ENCODE measurements around the gene MSRB3. TPM values are rescaled to one million over a fixed set of nuclear protein-coding genes. Genes with fewer than 3 reads are reported as not detected.

The MSRB3 gene
- total RNA-seq, 4 donors from 2014 or later = 2.8 to 14.9 (median 9.3) TPM

DNA sequence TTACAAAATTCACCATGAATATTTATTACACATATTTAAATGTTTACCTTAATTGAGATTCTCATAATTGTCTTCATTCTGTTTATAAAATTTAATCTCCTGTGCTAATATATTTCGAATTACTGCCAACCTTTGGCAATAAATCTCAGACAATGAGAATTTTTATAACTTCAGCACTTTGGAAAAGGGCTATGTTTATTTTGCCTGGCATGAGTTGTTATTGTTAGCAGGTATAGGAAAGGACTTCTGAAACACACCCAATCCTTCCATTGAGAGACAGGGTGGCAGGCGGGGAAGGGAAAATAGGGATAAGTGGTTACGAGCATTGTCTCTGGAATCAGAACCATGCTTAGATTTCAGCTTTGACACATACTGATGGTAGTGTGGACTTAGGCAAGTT, 12.1 kb upstream of the MSRB3 start:
- H3K27me3 ChIP-seq = no peaks in the 10 kb centered on the region
- H3K4me1 ChIP-seq = no peaks in the 10 kb centered on the region
- no peak for DNase-seq
- TF ChIP-seq POLR2A (IDR thresholded peaks at IDR 0.05) = no peak
- TF ChIP-seq, protein P1, sequence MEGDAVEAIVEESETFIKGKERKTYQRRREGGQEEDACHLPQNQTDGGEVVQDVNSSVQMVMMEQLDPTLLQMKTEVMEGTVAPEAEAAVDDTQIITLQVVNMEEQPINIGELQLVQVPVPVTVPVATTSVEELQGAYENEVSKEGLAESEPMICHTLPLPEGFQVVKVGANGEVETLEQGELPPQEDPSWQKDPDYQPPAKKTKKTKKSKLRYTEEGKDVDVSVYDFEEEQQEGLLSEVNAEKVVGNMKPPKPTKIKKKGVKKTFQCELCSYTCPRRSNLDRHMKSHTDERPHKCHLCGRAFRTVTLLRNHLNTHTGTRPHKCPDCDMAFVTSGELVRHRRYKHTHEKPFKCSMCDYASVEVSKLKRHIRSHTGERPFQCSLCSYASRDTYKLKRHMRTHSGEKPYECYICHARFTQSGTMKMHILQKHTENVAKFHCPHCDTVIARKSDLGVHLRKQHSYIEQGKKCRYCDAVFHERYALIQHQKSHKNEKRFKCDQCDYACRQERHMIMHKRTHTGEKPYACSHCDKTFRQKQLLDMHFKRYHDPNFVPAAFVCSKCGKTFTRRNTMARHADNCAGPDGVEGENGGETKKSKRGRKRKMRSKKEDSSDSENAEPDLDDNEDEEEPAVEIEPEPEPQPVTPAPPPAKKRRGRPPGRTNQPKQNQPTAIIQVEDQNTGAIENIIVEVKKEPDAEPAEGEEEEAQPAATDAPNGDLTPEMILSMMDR (IDR thresholded peaks at IDR 0.05) = no peak
- no peaks in the 10 kb centered on the region for H3K36me3 ChIP-seq
- H3K4me3 ChIP-seq = no peak overlapping the region
- no peaks in the 10 kb centered on the region for H3K9me3 ChIP-seq
- no peak overlapping the region for H3K27ac ChIP-seq

DNA sequence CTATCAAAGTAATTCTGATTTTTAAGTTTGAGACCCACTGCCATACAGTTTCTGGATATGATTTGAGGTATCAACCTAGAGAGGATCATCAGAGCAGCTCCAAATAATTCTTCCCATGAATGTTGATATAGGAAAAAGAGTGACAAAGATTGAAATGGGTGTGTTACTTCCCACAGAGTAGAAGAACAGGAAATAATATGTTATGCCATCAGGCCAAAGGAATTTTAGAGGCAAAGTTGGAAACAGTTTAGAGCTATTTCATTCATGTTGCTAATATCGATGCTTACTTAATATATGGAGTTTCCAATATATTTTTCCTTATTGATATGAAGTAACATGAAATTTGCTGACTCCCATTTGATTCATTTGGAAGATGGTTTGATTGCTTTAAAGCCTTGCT, 8.9 kb upstream of the MSRB3 start:
- no peak for TF ChIP-seq POLR2A (IDR thresholded peaks at IDR 0.05)
- TF ChIP-seq, protein P1 (IDR thresholded peaks at IDR 0.05) = no peak
- no peaks in the 10 kb centered on the region for H3K36me3 ChIP-seq
- DNase-seq = no peak
- H3K27ac ChIP-seq = no peak overlapping the region
- no peak overlapping the region for H3K4me3 ChIP-seq
- H3K9me3 ChIP-seq = no peaks in the 10 kb centered on the region
- no peaks in the 10 kb centered on the region for H3K27me3 ChIP-seq
- H3K4me1 ChIP-seq = no peaks in the 10 kb centered on the region

DNA sequence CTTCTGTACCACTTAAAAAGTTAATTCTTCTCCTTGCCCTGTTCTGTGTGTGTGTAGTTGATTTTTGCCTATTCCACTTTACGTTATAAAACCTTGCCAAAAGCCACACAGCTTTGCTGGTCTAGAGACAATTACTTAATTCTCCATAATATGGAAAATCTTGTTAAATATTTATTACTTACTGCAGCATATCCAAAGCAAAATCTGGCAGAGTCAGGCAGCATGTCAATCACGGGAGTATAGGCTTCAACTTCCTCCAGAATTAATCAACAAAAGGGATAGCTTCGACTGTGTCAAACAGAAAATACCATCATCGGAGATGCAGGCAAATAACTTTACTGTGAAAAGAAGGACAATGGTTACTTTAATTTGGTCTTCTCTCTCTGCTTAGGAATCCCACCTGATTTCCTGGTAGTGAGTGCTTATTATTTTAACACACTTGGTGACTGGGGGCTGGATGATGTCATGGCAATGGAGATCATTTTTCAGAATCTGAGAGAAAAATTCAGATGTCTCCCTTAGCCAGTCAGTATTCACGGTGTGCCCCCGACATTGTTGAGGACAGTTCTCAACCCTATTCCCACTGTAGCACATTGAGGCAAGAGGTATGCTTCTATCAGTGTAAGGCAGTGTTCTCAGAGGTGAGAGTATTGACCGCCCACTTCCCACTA, 3.7 kb upstream of the MSRB3 start:
- H3K9me3 ChIP-seq = no peaks in the 10 kb centered on the region
- no peak for DNase-seq
- H3K4me3 ChIP-seq = no peak overlapping the region
- no peak overlapping the region for H3K27ac ChIP-seq
- H3K27me3 ChIP-seq = peaks cover 0 to 6% of the 10 kb centered on the region in 2 donors
- H3K36me3 ChIP-seq = no peaks in the 10 kb centered on the region
- peaks cover 0 to 6% (median 2%) of the 10 kb centered on the region in 4 donors for H3K4me1 ChIP-seq
- TF ChIP-seq, protein P1 (IDR thresholded peaks at IDR 0.05) = no peak
- no peak for TF ChIP-seq POLR2A (IDR thresholded peaks at IDR 0.05)

DNA sequence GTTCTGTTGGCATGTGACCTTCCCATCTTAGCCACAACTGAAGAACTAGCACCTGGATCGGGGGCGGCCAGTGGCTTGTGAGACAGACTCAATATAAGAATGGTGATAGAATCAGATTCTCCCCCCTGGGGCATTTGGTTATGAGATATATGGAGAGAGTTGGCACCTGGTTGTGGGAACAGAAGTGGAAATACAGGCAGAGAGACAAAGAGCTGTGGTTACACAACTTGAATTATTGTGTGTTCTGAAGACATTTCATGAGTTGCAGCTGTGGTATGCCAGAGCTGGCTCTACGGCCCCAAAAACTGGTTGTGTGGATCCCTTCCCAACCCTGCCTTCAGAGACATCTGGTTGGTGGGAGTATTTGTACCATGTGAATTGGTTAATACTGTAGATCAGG, 2.9 kb upstream of the MSRB3 start:
- TF ChIP-seq, protein P1 (IDR thresholded peaks at IDR 0.05) = no peak
- no peak for TF ChIP-seq POLR2A (IDR thresholded peaks at IDR 0.05)

DNA sequence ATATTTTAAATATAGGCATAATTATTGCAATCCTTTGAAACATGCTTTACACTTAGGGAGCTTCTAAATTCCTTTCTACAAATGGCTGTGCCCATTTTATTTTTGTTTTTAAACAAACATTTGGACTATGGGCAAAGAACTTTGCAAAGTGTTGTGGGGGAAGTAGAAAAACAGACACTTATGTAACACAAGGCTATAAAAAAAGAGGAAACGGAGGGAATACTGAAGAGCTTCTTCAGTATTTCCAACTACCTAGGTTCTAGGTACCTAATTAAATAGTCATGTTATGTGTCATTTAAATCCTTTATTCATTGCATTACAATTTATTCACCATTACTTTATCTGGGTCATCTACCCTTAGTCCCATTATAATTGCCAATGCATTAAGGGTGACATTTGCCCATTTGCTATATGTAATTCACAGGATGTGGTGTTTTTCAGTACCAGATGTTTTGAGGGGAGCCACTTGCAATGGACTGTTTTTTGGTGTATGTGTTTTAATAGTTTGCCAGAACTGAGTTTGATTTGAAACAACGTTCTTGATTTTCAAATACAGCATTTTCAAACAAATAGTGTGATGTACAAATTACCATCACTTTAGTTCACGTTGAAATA, 1.5 kb upstream of the MSRB3 start:
- no peak for DNase-seq
- no peak for TF ChIP-seq POLR2A (IDR thresholded peaks at IDR 0.05)
- TF ChIP-seq, protein P1 (IDR thresholded peaks at IDR 0.05) = no peak
- Histone ChIP-seq H3K27me3 (peaks cover 0 to 6% of the 10 kb centered on the region in 2 donors), H3K4me1 (peaks cover 0 to 6% (median 2%) of the 10 kb centered on the region in 4 donors), H3K36me3 (no peaks in the 10 kb centered on the region), H3K27ac (no peak overlapping the region), H3K4me3 (no peak overlapping the region), H3K9me3 (no peaks in the 10 kb centered on the region)

More for the DNA sequence above, 2.9 kb upstream of the MSRB3 start:
- Histone ChIP-seq H3K9me3 (no peaks in the 10 kb centered on the region), H3K36me3 (no peaks in the 10 kb centered on the region), H3K27ac (no peak overlapping the region), H3K4me1 (peaks cover 0 to 6% (median 2%) of the 10 kb centered on the region in 4 donors), H3K4me3 (no peak overlapping the region), H3K27me3 (peaks cover 0 to 6% of the 10 kb centered on the region in 2 donors)
- DNase-seq = no peak

Data from Peyer's patch (tissue), 4 donors.